Spleen (tissue), 11 donors: ENCODE measurements around the gene SDSL. TPM values are rescaled to one million over a fixed set of nuclear protein-coding genes. Genes with fewer than 3 reads are reported as not detected.

ENCODE experiments used
- DNase-seq: peaks from one replicate; pipeline ENCODE4 v3.0.0-alpha.2; 2020
- H3K27ac ChIP-seq, 8 donors: fragments of 200-600 bp; sonication (generic) in 7 of 8; 1 replicate in 4 of 8; 2 replicates in 4 of 8; pipeline versions ENCODE4 v1.5.0 to v1.8.0; 2016 to 2021; ENCODE audit warnings: inconsistent platforms in 4 of 8, mild to moderate bottlenecking in 4 of 8, moderate library complexity in 1 of 8
- H3K27me3 ChIP-seq, 7 donors: fragments of 200-600 bp; sonication (generic) in 6 of 7; replicated peaks in 1 of 7; 1 replicate in 4 of 7; 2 replicates in 3 of 7; pipeline versions ENCODE4 v1.5.0 to v1.8.0; 2016 to 2021; ENCODE audit warnings: inconsistent platforms in 3 of 7, mild to moderate bottlenecking in 1 of 7
- H3K36me3 ChIP-seq, 6 donors: fragments of 200-600 bp; sonication (generic) in 5 of 6; 1 replicate in 4 of 6; 2 replicates in 2 of 6; pipeline versions ENCODE4 v1.5.0 to v1.8.0; 2016 to 2021; ENCODE audit warnings: inconsistent platforms in 2 of 6
- H3K4me1 ChIP-seq, 6 donors: fragments of 200-600 bp; sonication (generic) in 5 of 6; 1 replicate in 3 of 6; 2 replicates in 3 of 6; pipeline versions ENCODE4 v1.5.0 to v1.8.0; 2016 to 2021; ENCODE audit warnings: inconsistent platforms in 3 of 6
- H3K4me3 ChIP-seq, 8 donors: fragments of 200-600 bp; sonication (generic) in 7 of 8; 1 replicate in 4 of 8; 2 replicates in 4 of 8; pipeline versions ENCODE4 v1.5.0 to v1.8.0; 2016 to 2021; ENCODE audit warnings: inconsistent platforms in 4 of 8, mild to moderate bottlenecking in 4 of 8, moderate library complexity in 2 of 8
- H3K9me3 ChIP-seq, 8 donors: fragments of 200-600 bp; sonication (generic) in 7 of 8; 1 replicate in 4 of 8; 2 replicates in 4 of 8; pipeline versions ENCODE4 v1.5.0 to v1.8.0; 2016 to 2021; ENCODE audit warnings: inconsistent platforms in 4 of 8
- CTCF ChIP-seq, 11 experiments: fragments of 200-600 bp in 7 of 11; fragments of 450-650 bp in 4 of 11; sonication (generic) in 4 of 11; IDR thresholded peaks in 8 of 11; conservative IDR thresholded peaks in 3 of 11; 1 replicate in 7 of 11; 2 replicates in 4 of 11; pipeline versions ENCODE4 v1.4.0 to v1.8.0; 2016 to 2021; ENCODE audit warnings: antibody characterized with exemption in 11 of 11, inconsistent platforms in 4 of 11, mild to moderate bottlenecking in 1 of 11
- POLR2A ChIP-seq, 3 donors: fragments of 450-650 bp; IDR thresholded peaks; one replicate each; pipeline ENCODE4 v1.5.1; 2017; ENCODE audit warnings: antibody characterized with exemption in 3 of 3, mild to moderate bottlenecking in 1 of 3
- POLR2AphosphoS5 ChIP-seq, 3 donors: sonication (generic); formaldehyde crosslinking; IDR thresholded peaks; one replicate each; pipeline ENCODE4 v1.5.1; 2017; ENCODE audit warnings: antibody characterized with exemption in 3 of 3
- WGBS, 5 donors: extraction: QIAGEN DNeasy Blood & Tissue Kit in 3 of 5; methylation state at CpG; one replicate each; pipeline versions ENCODE4 v1.1.5 to v1.1.7; 2013 to 2018; 5-methylcytosine and 5-hydroxymethylcytosine counted together
- intact Hi-C: fragments of 100-400 bp; cut with DNase I; formaldehyde crosslinking; loops from one replicate; pipeline ENCODE4 v1.15.0; 2023; ENCODE audit warnings: low total_unique reads
- polyA plus RNA-seq, 3 donors: library from polyadenylated mRNA; stranded (reverse); fragments of 200-250 nt; gene quantifications; one replicate each; pipeline ENCODE4 v1.2.1, GENCODE V29; 2013
- total RNA-seq, 7 donors: library from RNA; depleted of rRNA in 3 of 7; stranded (reverse); fragments of >200 nt in 3 of 7; fragmentation: NEBNext Ultra II Directional in 4 of 7; extraction: Animal tissue kit (Norgen Biotek cat#: 25700) in 4 of 7; gene quantifications; one replicate each; pipeline versions ENCODE4 v1.1.0 to v1.2.1, GENCODE V29; 2016 to 2021
- donor health status: healthy with polysubstance abuse.
- donor health status: DM: no; HTN: no; CAD: no; lungs with moderate emphysema.
- donor health status: DM: no; HTN: no; CAD: no.
- donor health status: Bipolar disorder and iron deficiency.
- donor health status: healthy.
- donor health status: DM: no; HTN: no; CAD: no.
- donor health status: DM: yes; HTN: yes; CAD: no.

The SDSL gene
- total and polyA plus RNA-seq, 10 donors = 2.0 to 12.1 (median 5.2) TPM

- Histone ChIP-seq H3K4me1 (no peaks in the 10 kb centered on the region), H3K36me3 (peaks cover 0 to 5% (median under 1%) of the 10 kb centered on the region in 6 donors), H3K4me3 (no peak overlapping the region), H3K9me3 (peaks cover 0 to 4% (median 0%) of the 10 kb centered on the region in 8 donors), H3K27me3 (peaks cover 0 to 33% (median 9%) of the 10 kb centered on the region in 7 donors), H3K27ac (no peak overlapping the region)
- no peak for DNase-seq
- intact Hi-C loops = no loop called here
- TF ChIP-seq POLR2AphosphoS5 (IDR thresholded peaks at IDR 0.05) = no peak
- no peak for TF ChIP-seq POLR2A (IDR thresholded peaks at IDR 0.05)
- no peak for TF ChIP-seq CTCF (IDR thresholded peaks at IDR 0.05 in 8 of 11, conservative IDR thresholded peaks at IDR 0.05 in 3 of 11)
These were observed 26.0 kb upstream of the SDSL start for GRCh38 chr12:113396200-113396599.

- Histone ChIP-seq H3K27me3 (peaks cover 0 to 40% (median 9%) of the 10 kb centered on the region in 7 donors), H3K4me1 (no peaks in the 10 kb centered on the region), H3K4me3 (no peak overlapping the region), H3K9me3 (peaks cover 0 to 4% (median 0%) of the 10 kb centered on the region in 8 donors), H3K36me3 (no peaks in the 10 kb centered on the region), H3K27ac (no peak overlapping the region)
- no peak for DNase-seq
- TF ChIP-seq POLR2AphosphoS5 (IDR thresholded peaks at IDR 0.05) = no peak
- TF ChIP-seq CTCF (IDR thresholded peaks at IDR 0.05 in 8 of 11, conservative IDR thresholded peaks at IDR 0.05 in 3 of 11) = no peak
- no peak for TF ChIP-seq POLR2A (IDR thresholded peaks at IDR 0.05)
- intact Hi-C loops = no loop called here
- WGBS, 5 donors = 68 to 79% (median 73%) methylated on average over 14 to 16 of the region's 16 CpGs
These were observed 25.2 kb upstream of the SDSL start for GRCh38 chr12:113396828-113397496.

- Histone ChIP-seq H3K4me1 (no peaks in the 10 kb centered on the region), H3K4me3 (no peak overlapping the region), H3K27ac (no peak overlapping the region), H3K36me3 (no peaks in the 10 kb centered on the region), H3K9me3 (peaks cover 0 to 4% (median 0%) of the 10 kb centered on the region in 8 donors), H3K27me3 (peaks cover 0 to 46% (median 9%) of the 10 kb centered on the region in 7 donors)
- no peak for DNase-seq
- TF ChIP-seq CTCF (IDR thresholded peaks at IDR 0.05 in 8 of 11, conservative IDR thresholded peaks at IDR 0.05 in 3 of 11) (no peak), POLR2A (IDR thresholded peaks at IDR 0.05) (no peak), POLR2AphosphoS5 (IDR thresholded peaks at IDR 0.05) (no peak)
- WGBS, 5 donors = 50 to 68% (median 65%) methylated on average over 10 of the region's 10 CpGs
- intact Hi-C loops = no loop called here
These were observed 24.5 kb upstream of the SDSL start for GRCh38 chr12:113397497-113398197.
